ENCODE results near the gene LSM7.

DNA sequence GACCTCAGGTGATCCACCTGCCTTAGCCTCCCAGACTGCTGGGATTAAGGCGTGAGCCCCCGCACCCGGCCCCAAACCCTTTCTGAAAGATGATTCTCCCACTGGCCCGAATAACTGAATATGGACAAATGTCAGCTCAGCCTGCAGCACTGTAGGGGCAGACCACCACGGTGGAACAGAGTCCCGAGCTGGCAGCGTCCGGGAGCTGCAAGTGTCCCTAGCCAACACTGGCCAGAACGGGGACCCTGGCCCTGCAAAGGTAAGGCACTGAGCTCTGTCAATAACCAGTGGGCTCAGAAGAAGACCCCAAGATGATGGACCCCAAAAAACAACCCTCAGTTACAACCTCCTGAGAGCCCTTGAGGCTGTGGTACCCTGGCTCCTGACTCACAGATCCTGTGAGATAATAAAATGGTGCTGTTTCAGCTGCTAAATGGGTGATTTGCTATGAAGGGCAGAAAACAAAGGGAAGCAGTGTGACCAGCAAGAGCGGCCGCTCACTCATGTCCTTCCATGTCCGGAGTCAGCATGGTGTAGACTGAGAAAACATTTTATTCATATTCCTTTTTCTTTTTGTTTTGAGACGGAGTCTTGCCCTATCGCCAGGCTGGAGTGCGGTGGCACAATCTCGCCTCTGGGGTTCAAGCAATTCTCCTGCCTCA, 1.6 kb downstream of the LSM7 start:
- TF ChIP-seq FOSL1 (tag; conservative IDR thresholded peaks at IDR 0.05) (no peak), KDM1A (IDR thresholded peaks at IDR 0.05) (no peak), NFYB (IDR thresholded peaks at IDR 0.05; ENCODE audit: extremely low read depth, insufficient read length) (no peak), CTCF (IDR thresholded peaks at IDR 0.05 in 2 of 3, conservative IDR thresholded peaks at IDR 0.05 in 1 of 3; ENCODE audit: insufficient read depth in 2 of 3, low read depth in 1 of 3, low read length in 3 of 3) (no peak), ATF3 (IDR thresholded peaks at IDR 0.05) (no peak), ATF3 (CRISPR knock-in tag; conservative IDR thresholded peaks at IDR 0.05) (no peak), POLR2A (conservative IDR thresholded peaks at IDR 0.05) (no peak), EP300 (IDR thresholded peaks at IDR 0.05; ENCODE audit: low read length) (no peak), MAFF (IDR thresholded peaks at IDR 0.05; ENCODE audit: low read length) (no peak), ARID2 (IDR thresholded peaks at IDR 0.05) (no peak)
- TF ChIP-seq, protein P1, sequence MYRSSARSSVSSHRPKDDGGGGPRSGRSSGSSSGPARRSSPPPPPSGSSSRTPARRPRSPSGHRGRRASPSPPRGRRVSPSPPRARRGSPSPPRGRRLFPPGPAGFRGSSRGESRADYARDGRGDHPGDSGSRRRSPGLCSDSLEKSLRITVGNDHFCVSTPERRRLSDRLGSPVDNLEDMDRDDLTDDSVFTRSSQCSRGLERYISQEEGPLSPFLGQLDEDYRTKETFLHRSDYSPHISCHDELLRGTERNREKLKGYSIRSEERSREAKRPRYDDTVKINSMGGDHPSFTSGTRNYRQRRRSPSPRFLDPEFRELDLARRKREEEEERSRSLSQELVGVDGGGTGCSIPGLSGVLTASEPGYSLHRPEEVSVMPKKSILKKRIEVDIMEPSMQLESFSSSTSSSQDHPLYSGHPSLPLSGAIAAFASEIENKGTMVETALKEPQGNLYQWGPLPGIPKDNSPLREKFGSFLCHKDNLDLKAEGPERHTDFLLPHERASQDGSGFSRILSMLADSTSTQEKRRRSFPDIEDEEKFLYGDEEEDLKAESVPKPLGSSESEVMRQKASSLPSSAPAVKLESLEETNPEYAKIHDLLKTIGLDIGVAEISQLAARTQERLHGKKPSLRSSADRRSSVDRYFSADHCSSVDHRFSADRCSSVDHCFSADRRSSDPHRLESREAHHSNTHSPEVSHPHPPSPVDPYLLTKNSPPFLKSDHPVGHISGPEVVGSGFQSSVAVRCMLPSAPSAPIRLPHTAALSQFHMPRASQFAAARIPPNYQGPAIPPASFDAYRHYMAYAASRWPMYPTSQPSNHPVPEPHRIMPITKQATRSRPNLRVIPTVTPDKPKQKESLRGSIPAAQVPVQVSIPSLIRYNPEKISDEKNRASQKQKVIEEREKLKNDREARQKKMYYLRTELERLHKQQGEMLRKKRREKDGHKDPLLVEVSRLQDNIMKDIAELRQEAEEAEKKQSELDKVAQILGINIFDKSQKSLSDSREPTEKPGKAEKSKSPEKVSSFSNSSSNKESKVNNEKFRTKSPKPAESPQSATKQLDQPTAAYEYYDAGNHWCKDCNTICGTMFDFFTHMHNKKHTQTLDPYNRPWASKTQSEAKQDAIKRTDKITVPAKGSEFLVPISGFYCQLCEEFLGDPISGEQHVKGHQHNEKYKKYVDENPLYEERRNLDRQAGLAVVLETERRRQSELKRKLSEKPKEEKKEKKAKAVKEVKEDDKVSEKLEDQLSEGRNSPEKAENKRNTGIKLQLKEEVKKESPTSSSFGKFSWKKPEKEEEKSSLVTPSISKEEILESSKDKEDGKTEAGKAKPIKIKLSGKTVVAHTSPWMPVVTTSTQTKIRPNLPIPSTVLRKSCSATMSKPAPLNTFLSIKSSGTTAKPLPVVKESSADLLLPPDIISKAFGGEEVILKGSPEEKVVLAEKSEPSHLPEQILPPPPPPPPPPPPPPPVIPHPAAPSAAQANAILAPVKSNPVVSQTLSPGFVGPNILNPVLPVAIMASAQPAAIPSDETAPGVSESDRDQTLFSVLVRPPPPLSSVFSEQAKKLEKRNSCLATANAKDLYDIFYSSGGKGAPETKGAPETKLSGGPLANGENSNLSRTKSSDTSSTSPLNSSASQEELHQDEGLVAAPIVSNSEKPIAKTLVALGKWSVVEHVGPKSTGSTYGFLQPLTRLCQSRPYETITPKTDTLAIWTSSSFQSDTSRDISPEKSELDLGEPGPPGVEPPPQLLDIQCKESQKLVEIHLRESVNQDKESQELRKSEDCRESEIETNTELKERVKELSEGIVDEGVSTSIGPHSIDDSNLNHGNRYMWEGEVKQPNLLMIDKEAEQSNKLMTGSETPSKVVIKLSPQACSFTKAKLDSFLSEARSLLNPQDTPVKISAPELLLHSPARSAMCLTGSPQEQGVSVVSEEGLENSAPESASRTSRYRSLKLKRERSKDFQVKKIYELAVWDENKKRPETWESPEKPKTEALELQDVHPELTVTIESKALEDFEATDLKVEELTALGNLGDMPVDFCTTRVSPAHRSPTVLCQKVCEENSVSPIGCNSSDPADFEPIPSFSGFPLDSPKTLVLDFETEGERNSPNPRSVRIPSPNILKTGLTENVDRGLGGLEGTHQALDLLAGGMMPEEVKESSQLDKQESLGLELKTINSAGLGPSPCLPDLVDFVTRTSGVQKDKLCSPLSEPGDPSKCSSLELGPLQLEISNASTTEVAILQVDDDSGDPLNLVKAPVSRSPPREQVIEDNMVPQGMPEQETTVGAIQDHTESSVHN (IDR thresholded peaks at IDR 0.05; ENCODE audit: borderline replicate concordance in 1 of 2, low read depth in 1 of 2): no peak

Data from K562 (cell line).